GM12878 (cell line): Measurements from ENCODE around the gene P2RX4. TPM values are rescaled to one million over a fixed set of nuclear protein-coding genes. Genes with fewer than 3 reads are reported as not detected.

Source experiments
- ATAC-seq: fragments of 200-7000 bp; cut with Tn5 transposase; 3 replicates; pipeline ENCODE4 v1.9.1; 2020; ENCODE audit warnings: mild to moderate bottlenecking, moderate library complexity
- BruUV-seq: library from RNA; stranded (reverse); fragments of 400-500 nt; replicated peaks from 2 replicates; lab custom pipeline; 2021; lab: Mats Ljungman, UMichigan
- CTCF ChIA-PET: fragments of 300-600 bp; sonication (Branson Sonifier 250); formaldehyde crosslinking; extraction: SDS; loops from one replicate; lab custom pipeline; 2021; ENCODE audit warnings: inconsistent platforms; lab: Yijun Ruan, JAX
- POLR2A ChIA-PET: fragments of 350-600 bp; formaldehyde crosslinking; extraction: SDS; loops from one replicate; lab custom pipeline; 2021; ENCODE audit warnings: inconsistent platforms; lab: Charles Lee
- RAD21 ChIA-PET: fragments of 300-600 bp; sonication (Branson Sonifier 250); formaldehyde crosslinking; loops from one replicate; lab custom pipeline; 2023; ENCODE audit warnings: antibody characterized with exemption; ENCODE audit not compliant: unreplicated experiment; lab: Charles Lee
- SMC1A ChIA-PET: fragments of 300-600 bp; sonication (Branson Sonifier 250); formaldehyde crosslinking; loops from one replicate; lab custom pipeline; 2023; ENCODE audit not compliant: unreplicated experiment, uncharacterized antibody; lab: Charles Lee
- DNase-seq: peaks from one replicate; pipeline ENCODE4 v3.0.0-alpha.2; 2011; ENCODE audit warnings: low read depth, low spot score
- FAIRE-seq: peaks from 3 replicates; lab custom pipeline; 2011; peaks lifted over from hg19 to GRCh38; lab: Jason Lieb, UNC
- H2AFZ ChIP-seq: 2 replicates; pipeline ENCODE4 v1.6.0; 2011; ENCODE audit warnings: low read depth, low read length, control low read depth; ENCODE audit not compliant: control insufficient read depth
- H3K27ac ChIP-seq: 2 replicates; pipeline ENCODE4 v1.5.1; 2011; ENCODE audit warnings: control low read depth; ENCODE audit not compliant: control insufficient read depth, insufficient read depth
- H3K27me3 ChIP-seq, 2 experiments: replicated peaks in 1 of 2; 2 replicates each; pipeline versions ENCODE4 v1.6.0 to v1.6.1; 2011; ENCODE audit warnings: low read length in 1 of 2; ENCODE audit not compliant: control insufficient read depth in 2 of 2, insufficient read depth in 2 of 2
- H3K36me3 ChIP-seq, 2 experiments: 2 replicates each; pipeline ENCODE4 v1.5.1; 2011; ENCODE audit warnings: low read length in 1 of 2; ENCODE audit not compliant: control insufficient read depth in 2 of 2, insufficient read depth in 2 of 2
- H3K4me1 ChIP-seq: 2 replicates; pipeline ENCODE4 v1.6.1; 2011; ENCODE audit warnings: mild to moderate bottlenecking, low read length, moderate library complexity, mixed read lengths; ENCODE audit not compliant: control insufficient read depth, insufficient read depth
- H3K4me2 ChIP-seq: 2 replicates; pipeline ENCODE4 v1.6.0; 2011; ENCODE audit warnings: control low read depth; ENCODE audit not compliant: control insufficient read depth, insufficient read depth
- H3K4me3 ChIP-seq: fragments of 200-600 bp; sonication (generic); 2 replicates; pipeline ENCODE4 v1.5.1; 2016
- H3K79me2 ChIP-seq: 2 replicates; pipeline ENCODE4 v1.6.0; 2011; ENCODE audit warnings: low read length; ENCODE audit not compliant: control insufficient read depth, insufficient read depth
- H3K9ac ChIP-seq: 2 replicates; pipeline ENCODE4 v1.8.0; 2011; ENCODE audit warnings: low read length, control low read depth, mixed read lengths; ENCODE audit not compliant: control insufficient read depth, insufficient read depth
- H3K9me3 ChIP-seq: replicated peaks from 3 replicates; pipeline ENCODE4 v1.5.1; 2011; ENCODE audit warnings: mild to moderate bottlenecking, low read length; ENCODE audit not compliant: control insufficient read depth, insufficient read depth
- H4K20me1 ChIP-seq: 2 replicates; pipeline ENCODE4 v1.6.0; 2011; ENCODE audit not compliant: control insufficient read depth, insufficient read depth
- BACH1 ChIP-seq: fragments of 450-650 bp; IDR thresholded peaks from 2 replicates; pipeline ENCODE4 v1.6.1; 2017; ENCODE audit warnings: mild to moderate bottlenecking, borderline replicate concordance
- HDGF ChIP-seq: fragments of 450-650 bp; IDR thresholded peaks from 2 replicates; pipeline ENCODE4 v1.6.1; 2016; ENCODE audit warnings: antibody characterized with exemption
- JUND ChIP-seq: IDR thresholded peaks from 2 replicates; pipeline ENCODE4 v1.6.1; 2012; ENCODE audit warnings: low read depth, mild to moderate bottlenecking, low read length, improper control_type of control experiment, moderate library complexity
- SUPT20H ChIP-seq: IDR thresholded peaks from 2 replicates; pipeline ENCODE4 v1.6.1; 2011; ENCODE audit warnings: low read depth, mild to moderate bottlenecking, low read length, moderate library complexity, borderline replicate concordance; ENCODE audit not compliant: control insufficient read depth
- ZBED1 ChIP-seq: IDR thresholded peaks from 2 replicates; pipeline ENCODE4 v1.6.1; 2016; ENCODE audit warnings: borderline replicate concordance
- WGBS: methylation state at CpG from one replicate; pipeline ENCODE4 v1.1.6; 2016; ENCODE audit warnings: low lambda C conversion rate; ENCODE audit not compliant: insufficient replicate concordance, insufficient coverage; ENCODE audit errors: missing lambda C conversion rate; 5-methylcytosine and 5-hydroxymethylcytosine counted together
- in situ Hi-C: fragments of 300-500 bp; cut with MboI; formaldehyde crosslinking; loops from 9 replicates; pipeline ENCODE4 v1.14.3; 2018; ENCODE audit warnings: mixed read lengths
- intact Hi-C: fragments of 100-400 bp; cut with micrococcal nuclease; formaldehyde crosslinking; loops from one replicate; pipeline ENCODE4 v1.14.2; 2022; ENCODE audit not compliant: unreplicated experiment
- polyA plus RNA-seq, 11 experiments: library from polyadenylated mRNA; depleted of rRNA in 4 of 11; unstranded in 6 of 11; stranded (reverse) in 5 of 11; fragments of >200 nt; fragmentation: Nextera tagmentation in 4 of 11; fragmentation: Illumina TruSeq in 1 of 11; extraction: Ambion mirVana in 4 of 11; extraction: Trizol in 1 of 11; gene quantifications; 1 replicate in 1 of 11; 2 replicates in 10 of 11; pipeline versions ENCODE4 v1.2.1 to v1.2.3, GENCODE V29; 2011 to 2016; ENCODE audit warnings: inconsistent platforms in 2 of 11, missing spikeins in 2 of 11, low read depth in 1 of 11
- total RNA-seq, 4 experiments: library from RNA; depleted of rRNA in 3 of 4; stranded (reverse); fragments of >200 nt in 3 of 4; fragmentation: Illumina TruSeq in 1 of 4; extraction: Trizol in 1 of 4; gene quantifications; 2 replicates each; pipeline versions ENCODE4 v1.2.1 to v1.2.3, GENCODE V29; 2013 to 2021
- TF ChIP-seq, protein P1 (sequence below): fragments of 450-650 bp; IDR thresholded peaks from 2 replicates; pipeline ENCODE4 v1.6.1; 2017; ENCODE audit warnings: mild to moderate bottlenecking, moderate library complexity
- TF ChIP-seq, protein P2 (sequence below): fragments of 450-650 bp; IDR thresholded peaks from 2 replicates; pipeline ENCODE4 v1.6.1; 2016; ENCODE audit warnings: mild to moderate bottlenecking, moderate library complexity, borderline replicate concordance
- TF ChIP-seq, protein P3 (sequence below), 3 experiments: IDR thresholded peaks in 2 of 3; conservative IDR thresholded peaks in 1 of 3; 2 replicates each; pipeline ENCODE4 v1.5.1; 2011; ENCODE audit warnings: low read depth in 3 of 3, low read length in 3 of 3, mild to moderate bottlenecking in 3 of 3, control low read depth in 2 of 3, moderate library complexity in 2 of 3, inconsistent platforms in 1 of 3, mixed read lengths in 1 of 3; ENCODE audit not compliant: control insufficient read depth in 2 of 3, insufficient read depth in 1 of 3; ENCODE audit errors: extremely low read depth in 1 of 3

Gene P2RX4
- total and polyA plus RNA-seq, 10 of the 15 experiments (the other 5 are each of a cell fraction or from before 2014, with no cell fraction given), result 9.0 to 43.4 (median 20.5) TPM

GRCh38 chr12:121188227-121188626 is 21.7 kb upstream of the P2RX4 start:
- Histone ChIP-seq H3K27me3 (no peaks in the 10 kb centered on the region), H3K4me3 (no peak overlapping the region), H4K20me1 (no peaks in the 10 kb centered on the region), H3K9ac (no peak overlapping the region), H3K36me3 (no peaks in the 10 kb centered on the region), H3K9me3 (no peaks in the 10 kb centered on the region; the same call in 1 of the 3 replicates), H3K79me2 (no peaks in the 10 kb centered on the region), H3K4me2 (no peak overlapping the region), H3K27ac (no peak overlapping the region), H2AFZ (no peak overlapping the region), H3K4me1 (peaks cover 9% of the 10 kb centered on the region)
- TF ChIP-seq, protein P1, sequence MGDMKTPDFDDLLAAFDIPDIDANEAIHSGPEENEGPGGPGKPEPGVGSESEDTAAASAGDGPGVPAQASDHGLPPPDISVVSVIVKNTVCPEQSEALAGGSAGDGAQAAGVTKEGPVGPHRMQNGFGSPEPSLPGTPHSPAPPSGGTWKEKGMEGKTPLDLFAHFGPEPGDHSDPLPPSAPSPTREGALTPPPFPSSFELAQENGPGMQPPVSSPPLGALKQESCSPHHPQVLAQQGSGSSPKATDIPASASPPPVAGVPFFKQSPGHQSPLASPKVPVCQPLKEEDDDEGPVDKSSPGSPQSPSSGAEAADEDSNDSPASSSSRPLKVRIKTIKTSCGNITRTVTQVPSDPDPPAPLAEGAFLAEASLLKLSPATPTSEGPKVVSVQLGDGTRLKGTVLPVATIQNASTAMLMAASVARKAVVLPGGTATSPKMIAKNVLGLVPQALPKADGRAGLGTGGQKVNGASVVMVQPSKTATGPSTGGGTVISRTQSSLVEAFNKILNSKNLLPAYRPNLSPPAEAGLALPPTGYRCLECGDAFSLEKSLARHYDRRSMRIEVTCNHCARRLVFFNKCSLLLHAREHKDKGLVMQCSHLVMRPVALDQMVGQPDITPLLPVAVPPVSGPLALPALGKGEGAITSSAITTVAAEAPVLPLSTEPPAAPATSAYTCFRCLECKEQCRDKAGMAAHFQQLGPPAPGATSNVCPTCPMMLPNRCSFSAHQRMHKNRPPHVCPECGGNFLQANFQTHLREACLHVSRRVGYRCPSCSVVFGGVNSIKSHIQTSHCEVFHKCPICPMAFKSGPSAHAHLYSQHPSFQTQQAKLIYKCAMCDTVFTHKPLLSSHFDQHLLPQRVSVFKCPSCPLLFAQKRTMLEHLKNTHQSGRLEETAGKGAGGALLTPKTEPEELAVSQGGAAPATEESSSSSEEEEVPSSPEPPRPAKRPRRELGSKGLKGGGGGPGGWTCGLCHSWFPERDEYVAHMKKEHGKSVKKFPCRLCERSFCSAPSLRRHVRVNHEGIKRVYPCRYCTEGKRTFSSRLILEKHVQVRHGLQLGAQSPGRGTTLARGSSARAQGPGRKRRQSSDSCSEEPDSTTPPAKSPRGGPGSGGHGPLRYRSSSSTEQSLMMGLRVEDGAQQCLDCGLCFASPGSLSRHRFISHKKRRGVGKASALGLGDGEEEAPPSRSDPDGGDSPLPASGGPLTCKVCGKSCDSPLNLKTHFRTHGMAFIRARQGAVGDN, result no peak
- TF ChIP-seq JUND (no peak), SUPT20H (no peak), BACH1 (no peak), HDGF (no peak), ZBED1 (no peak)
- TF ChIP-seq, protein P2, sequence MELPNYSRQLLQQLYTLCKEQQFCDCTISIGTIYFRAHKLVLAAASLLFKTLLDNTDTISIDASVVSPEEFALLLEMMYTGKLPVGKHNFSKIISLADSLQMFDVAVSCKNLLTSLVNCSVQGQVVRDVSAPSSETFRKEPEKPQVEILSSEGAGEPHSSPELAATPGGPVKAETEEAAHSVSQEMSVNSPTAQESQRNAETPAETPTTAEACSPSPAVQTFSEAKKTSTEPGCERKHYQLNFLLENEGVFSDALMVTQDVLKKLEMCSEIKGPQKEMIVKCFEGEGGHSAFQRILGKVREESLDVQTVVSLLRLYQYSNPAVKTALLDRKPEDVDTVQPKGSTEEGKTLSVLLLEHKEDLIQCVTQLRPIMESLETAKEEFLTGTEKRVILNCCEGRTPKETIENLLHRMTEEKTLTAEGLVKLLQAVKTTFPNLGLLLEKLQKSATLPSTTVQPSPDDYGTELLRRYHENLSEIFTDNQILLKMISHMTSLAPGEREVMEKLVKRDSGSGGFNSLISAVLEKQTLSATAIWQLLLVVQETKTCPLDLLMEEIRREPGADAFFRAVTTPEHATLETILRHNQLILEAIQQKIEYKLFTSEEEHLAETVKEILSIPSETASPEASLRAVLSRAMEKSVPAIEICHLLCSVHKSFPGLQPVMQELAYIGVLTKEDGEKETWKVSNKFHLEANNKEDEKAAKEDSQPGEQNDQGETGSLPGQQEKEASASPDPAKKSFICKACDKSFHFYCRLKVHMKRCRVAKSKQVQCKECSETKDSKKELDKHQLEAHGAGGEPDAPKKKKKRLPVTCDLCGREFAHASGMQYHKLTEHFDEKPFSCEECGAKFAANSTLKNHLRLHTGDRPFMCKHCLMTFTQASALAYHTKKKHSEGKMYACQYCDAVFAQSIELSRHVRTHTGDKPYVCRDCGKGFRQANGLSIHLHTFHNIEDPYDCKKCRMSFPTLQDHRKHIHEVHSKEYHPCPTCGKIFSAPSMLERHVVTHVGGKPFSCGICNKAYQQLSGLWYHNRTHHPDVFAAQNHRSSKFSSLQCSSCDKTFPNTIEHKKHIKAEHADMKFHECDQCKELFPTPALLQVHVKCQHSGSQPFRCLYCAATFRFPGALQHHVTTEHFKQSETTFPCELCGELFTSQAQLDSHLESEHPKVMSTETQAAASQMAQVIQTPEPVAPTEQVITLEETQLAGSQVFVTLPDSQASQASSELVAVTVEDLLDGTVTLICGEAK, result no peak
- TF ChIP-seq, protein P3, sequence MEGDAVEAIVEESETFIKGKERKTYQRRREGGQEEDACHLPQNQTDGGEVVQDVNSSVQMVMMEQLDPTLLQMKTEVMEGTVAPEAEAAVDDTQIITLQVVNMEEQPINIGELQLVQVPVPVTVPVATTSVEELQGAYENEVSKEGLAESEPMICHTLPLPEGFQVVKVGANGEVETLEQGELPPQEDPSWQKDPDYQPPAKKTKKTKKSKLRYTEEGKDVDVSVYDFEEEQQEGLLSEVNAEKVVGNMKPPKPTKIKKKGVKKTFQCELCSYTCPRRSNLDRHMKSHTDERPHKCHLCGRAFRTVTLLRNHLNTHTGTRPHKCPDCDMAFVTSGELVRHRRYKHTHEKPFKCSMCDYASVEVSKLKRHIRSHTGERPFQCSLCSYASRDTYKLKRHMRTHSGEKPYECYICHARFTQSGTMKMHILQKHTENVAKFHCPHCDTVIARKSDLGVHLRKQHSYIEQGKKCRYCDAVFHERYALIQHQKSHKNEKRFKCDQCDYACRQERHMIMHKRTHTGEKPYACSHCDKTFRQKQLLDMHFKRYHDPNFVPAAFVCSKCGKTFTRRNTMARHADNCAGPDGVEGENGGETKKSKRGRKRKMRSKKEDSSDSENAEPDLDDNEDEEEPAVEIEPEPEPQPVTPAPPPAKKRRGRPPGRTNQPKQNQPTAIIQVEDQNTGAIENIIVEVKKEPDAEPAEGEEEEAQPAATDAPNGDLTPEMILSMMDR (IDR thresholded peaks at IDR 0.05 in 2 of 3, conservative IDR thresholded peaks at IDR 0.05 in 1 of 3; ENCODE audit: control insufficient read depth in 2 of 3, extremely low read depth in 1 of 3, insufficient read depth in 1 of 3, low read depth in 3 of 3, low read length in 3 of 3), result no peak
- intact Hi-C loops, result no loop called here
- ATAC-seq (no peak), DNase-seq (no peak), FAIRE-seq (no peak)
- no TSS peak for BruUV-seq
- ChIA-PET RAD21 (no interaction called here), POLR2A (no interaction called here), CTCF (no interaction called here), SMC1A (interaction anchor here (1.1 to 2.8 kb wide), 2 partner anchors 10 to 20 kb away, joined by 3 to 8 read pairs; no protein-coding TSS in a partner anchor)
- 76% methylated on average over 2 of the region's 2 CpGs for WGBS
- in situ Hi-C loops, result no loop called here
